Keratinocyte (primary cell): Measurements from ENCODE around the gene OPN4.

Experiments
- EZH2 ChIP-seq: IDR thresholded peaks from one replicate; pipeline ENCODE4 v1.6.1; 2012; ENCODE audit warnings: inconsistent platforms, mild to moderate bottlenecking, low read length, moderate library complexity
- TF ChIP-seq, protein P1 (sequence below), 3 experiments: IDR thresholded peaks in 1 of 3; conservative IDR thresholded peaks in 1 of 3; optimal IDR thresholded peaks in 1 of 3; 2 replicates in 2 of 3; 3 replicates in 1 of 3; pipeline versions ENCODE3 to v1.5.1; 2011; ENCODE audit warnings: low read length in 3 of 3, mild to moderate bottlenecking in 3 of 3, moderate library complexity in 2 of 3, control low read depth in 1 of 3, inconsistent platforms in 1 of 3; ENCODE audit not compliant: insufficient read depth in 2 of 3; ENCODE audit errors: extremely low read depth in 1 of 3

- no peak for TF ChIP-seq EZH2
- TF ChIP-seq, protein P1, sequence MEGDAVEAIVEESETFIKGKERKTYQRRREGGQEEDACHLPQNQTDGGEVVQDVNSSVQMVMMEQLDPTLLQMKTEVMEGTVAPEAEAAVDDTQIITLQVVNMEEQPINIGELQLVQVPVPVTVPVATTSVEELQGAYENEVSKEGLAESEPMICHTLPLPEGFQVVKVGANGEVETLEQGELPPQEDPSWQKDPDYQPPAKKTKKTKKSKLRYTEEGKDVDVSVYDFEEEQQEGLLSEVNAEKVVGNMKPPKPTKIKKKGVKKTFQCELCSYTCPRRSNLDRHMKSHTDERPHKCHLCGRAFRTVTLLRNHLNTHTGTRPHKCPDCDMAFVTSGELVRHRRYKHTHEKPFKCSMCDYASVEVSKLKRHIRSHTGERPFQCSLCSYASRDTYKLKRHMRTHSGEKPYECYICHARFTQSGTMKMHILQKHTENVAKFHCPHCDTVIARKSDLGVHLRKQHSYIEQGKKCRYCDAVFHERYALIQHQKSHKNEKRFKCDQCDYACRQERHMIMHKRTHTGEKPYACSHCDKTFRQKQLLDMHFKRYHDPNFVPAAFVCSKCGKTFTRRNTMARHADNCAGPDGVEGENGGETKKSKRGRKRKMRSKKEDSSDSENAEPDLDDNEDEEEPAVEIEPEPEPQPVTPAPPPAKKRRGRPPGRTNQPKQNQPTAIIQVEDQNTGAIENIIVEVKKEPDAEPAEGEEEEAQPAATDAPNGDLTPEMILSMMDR (optimal IDR thresholded peaks at IDR 0.05 in 1 of 3, IDR thresholded peaks at IDR 0.05 in 1 of 3, conservative IDR thresholded peaks at IDR 0.05 in 1 of 3; ENCODE audit: extremely low read depth in 1 of 3, insufficient read depth in 2 of 3, low read length in 3 of 3), result no peak
These were observed 46.7 kb upstream of the OPN4 start for GRCh38 chr10:86607674-86608073.
